T-helper 1 cell treated with Interleukin-12 subunit alpha and Interleukin-12 subunit beta and Interleukin-4 antibody, amounts not matched to agents 30 ng/mL and 1 ng/mL, for 36 hours (primary cell): Measurements from ENCODE around the gene CDK5RAP2. TPM values are rescaled to one million over a fixed set of nuclear protein-coding genes. Genes with fewer than 3 reads are reported as not detected.
"Not testable (repeated sequence)": the region's sequence is repeated elsewhere in the genome, so short reads cannot be mapped to it uniquely, and the experiment has no call there.

Experiments
- intact Hi-C: fragments of 100-400 bp; cut with micrococcal nuclease; formaldehyde crosslinking; loops from one replicate; pipeline ENCODE4 v1.15.1; 2024
- total RNA-seq: library from RNA; stranded (reverse); gene quantifications from 2 replicates; pipeline ENCODE4 v1.2.3, GENCODE V29; 2022

Gene CDK5RAP2
- total RNA-seq, 1 donor from 2014 or later: 72.2 TPM

- intact Hi-C loops: no loop called here
Measured at GRCh38 chr9:120545701-120546550, 34.0 kb downstream of the CDK5RAP2 start.

GRCh38 chr9:120544441-120544840, 35.5 kb downstream of the CDK5RAP2 start:
- intact Hi-C loops: no loop called here

DNA sequence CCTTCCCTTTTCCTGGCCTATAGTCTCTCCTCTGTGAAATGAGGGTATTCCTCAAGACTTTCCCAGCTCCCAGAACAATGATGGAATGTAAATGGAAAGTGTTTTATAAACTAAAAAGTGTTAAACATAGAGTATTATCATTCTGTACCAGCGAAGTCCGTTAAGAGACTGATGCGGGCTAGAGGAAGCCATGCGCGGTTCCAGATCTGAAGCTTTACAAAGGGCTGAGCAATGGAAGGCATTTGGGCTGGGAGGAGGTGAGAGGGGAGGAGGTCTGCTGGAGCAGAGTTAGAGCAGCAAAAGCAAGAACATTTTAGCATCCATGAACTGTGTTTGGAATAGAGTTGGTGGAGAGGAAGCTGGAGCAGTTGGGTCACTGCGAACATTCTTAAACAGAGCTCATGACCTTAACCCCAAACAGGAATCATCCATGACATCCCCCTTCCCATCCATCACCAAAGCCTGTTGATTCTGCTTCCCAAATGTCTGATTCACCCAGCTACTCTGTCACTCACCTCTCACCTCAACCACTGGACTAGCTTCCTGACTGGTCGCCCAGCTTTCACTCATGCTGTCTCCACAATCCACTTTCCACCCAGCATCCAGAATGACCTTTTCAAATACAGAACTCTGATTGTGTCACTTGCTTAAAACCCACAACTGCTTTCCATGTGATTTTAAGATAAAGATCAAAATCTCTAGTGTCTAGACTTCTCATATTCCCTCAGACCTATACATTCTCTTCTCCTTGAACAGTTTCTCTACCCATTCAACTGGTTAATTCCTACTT, 37.1 kb downstream of the CDK5RAP2 start:
- intact Hi-C loops: no loop called here

- intact Hi-C loops: no loop called here
Measured at GRCh38 chr9:120541921-120542320, 38.0 kb downstream of the CDK5RAP2 start.

GRCh38 chr9:120539951-120540350, 40.0 kb downstream of the CDK5RAP2 start:
- intact Hi-C loops: no loop called here

DNA sequence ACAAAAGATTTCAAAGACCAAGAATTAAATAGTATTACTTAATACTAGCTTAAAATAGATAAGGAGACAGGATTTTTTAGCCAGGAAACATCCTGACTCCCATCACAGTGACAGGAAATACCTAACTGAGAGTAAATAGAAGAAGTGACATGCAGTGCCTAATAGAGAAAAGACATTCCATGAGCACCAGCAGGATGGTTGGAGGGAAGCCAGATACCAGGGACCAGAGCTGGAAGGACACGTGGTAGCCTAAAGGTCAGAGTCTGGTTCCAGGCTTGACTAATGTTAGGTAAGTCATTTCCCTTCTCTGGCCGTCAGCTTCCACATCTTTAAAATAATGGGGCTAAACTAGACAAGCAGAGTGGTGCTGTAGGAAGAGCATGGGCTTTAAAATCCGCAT, 41.6 kb downstream of the CDK5RAP2 start:
- intact Hi-C loops: no loop called here

- intact Hi-C loops: no loop called here
Measured at GRCh38 chr9:120536949-120537640, 42.9 kb downstream of the CDK5RAP2 start.

GRCh38 chr9:120536094-120536493, 43.9 kb downstream of the CDK5RAP2 start:
- intact Hi-C loops: no loop called here

GRCh38 chr9:120534266-120534665, 45.7 kb downstream of the CDK5RAP2 start:
- intact Hi-C loops: no loop called here

- intact Hi-C loops: no loop called here
Measured at GRCh38 chr9:120532891-120533290, 47.1 kb downstream of the CDK5RAP2 start.

GRCh38 chr9:120532475-120532874, 47.5 kb downstream of the CDK5RAP2 start:
- intact Hi-C loops: no loop called here

DNA sequence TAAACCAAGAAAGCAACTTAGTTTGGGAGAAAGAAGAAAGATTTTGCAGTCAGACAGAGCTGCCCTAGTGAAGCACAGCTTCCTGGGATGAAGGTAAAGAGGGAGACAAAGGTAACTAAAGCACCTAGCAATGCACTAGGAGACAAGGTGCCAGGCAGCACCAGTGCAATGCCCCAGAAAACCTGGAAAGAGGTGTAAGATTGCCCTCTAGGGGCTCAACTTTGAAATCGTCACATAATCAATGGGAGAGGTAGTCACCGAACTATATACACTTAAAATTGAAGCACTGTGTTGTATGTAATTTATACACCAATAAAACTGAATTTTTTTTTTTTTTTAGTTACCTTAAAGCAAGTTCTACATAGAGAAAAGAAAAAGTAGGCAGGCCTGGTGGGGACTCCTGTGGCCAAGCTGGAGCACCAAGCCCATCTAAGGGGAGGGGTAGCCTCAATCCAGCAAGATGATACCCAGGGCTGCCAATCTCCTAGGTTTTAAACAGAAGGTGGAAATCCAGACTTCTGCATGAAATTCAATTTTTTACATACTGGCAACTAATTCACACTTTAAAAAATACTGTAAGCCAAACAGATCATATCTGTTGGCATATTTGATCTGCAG, 48.2 kb downstream of the CDK5RAP2 start:
- intact Hi-C loops: loop anchor here (1.0 kb wide), 1 partner anchor 975 kb away; no protein-coding TSS in a partner anchor

GRCh38 chr9:120530220-120530832, 49.6 kb downstream of the CDK5RAP2 start:
- intact Hi-C loops: not testable (repeated sequence)

DNA sequence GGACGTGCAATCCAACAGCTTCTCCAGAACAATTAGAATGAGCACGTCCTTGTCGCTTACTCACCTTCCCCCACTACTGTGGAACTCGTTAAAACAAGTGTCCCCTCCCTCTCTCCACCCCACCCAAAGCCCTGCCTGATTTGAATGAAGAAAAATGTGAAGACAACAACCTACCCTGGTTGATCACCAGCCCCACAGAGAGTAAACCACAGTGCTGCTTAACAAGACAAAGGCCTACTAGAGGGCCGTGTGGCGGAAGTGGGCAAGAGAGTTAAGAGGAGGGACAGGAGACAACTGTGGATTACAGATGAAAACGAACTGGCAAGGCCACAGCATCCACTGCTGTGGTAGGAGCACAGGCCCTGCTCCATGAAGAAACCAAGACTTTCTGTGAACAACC, 51.1 kb downstream of the CDK5RAP2 start:
- intact Hi-C loops: no loop called here

DNA sequence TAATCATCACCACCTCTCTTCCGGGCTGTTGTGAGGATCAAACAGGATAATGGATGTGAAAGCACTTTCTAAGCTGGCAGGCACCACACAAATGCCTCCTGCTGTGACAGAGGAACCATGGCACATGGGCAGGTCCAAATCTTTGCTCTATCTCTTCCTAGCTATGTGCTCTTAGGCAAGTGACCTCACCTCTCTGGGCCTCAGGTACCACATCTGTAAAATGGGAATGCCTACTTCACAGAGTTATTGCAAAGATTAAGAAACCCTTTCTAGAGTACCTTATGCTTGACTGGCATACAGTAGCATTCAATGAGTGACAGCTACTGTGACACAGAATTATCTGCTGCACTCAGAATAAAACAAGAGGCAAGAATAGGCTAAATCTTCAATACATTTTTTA, 51.6 kb downstream of the CDK5RAP2 start:
- intact Hi-C loops: no loop called here

DNA sequence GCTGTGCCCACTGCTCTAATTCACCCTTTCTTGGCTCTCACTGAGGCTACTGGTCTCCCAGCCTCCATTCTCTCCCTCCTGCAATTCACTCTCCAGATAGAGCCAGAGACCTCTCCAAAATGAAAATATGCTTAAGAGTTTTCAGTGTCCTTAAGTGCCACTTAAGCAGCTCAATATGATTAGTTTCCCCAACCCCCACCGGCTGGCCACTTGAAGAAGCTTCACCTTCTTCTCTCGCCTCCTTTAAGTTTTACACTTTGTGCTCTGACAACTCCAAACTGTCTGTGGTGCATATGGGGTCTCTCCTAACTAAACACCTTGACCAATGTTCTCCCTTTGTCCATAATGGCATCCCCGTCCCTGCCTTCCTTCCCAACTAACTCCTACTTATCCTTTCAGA, 53.4 kb downstream of the CDK5RAP2 start:
- intact Hi-C loops: no loop called here

- intact Hi-C loops: no loop called here
Measured at GRCh38 chr9:120524863-120525262, 55.1 kb downstream of the CDK5RAP2 start.

DNA sequence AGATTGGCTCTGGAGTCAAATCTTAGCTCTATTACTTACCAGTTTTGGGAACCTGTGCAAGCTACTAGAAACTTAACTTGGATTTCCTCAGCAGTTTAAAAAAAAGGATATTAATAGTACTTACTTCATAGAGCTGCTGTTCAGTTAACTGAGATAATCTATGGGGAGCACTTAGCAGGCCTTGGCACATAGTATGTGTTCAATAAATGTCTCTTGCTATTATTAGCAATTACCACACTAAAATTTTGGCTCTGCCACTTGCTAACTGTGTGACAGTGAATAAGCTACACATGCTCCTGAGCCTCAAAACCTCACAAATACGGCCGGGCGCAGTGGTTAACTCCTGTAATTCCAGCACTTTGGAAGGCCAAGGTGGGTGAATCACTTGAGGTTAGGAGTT, 55.9 kb downstream of the CDK5RAP2 start:
- intact Hi-C loops: no loop called here

- intact Hi-C loops: no loop called here
Measured at GRCh38 chr9:120522558-120522957, 57.4 kb downstream of the CDK5RAP2 start.

DNA sequence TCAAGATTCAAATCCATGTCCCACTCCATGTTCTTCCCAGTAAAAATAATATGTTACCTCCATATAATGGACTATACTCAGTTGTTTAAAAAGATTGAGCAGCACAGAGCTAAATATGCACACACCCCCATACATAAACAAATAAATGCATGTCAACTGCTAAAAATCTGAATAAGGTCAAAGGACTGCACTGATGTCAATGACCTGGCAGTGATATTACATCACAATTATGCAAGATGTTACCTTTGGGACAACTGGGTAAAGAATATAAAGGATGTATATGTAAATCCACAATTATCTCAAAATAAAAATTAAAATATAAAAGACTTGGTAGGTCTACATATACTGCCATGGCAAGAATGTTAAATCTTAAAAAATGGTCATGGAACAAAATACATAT, 57.9 kb downstream of the CDK5RAP2 start:
- intact Hi-C loops: no loop called here

GRCh38 chr9:120521101-120521500, 58.9 kb downstream of the CDK5RAP2 start:
- intact Hi-C loops: no loop called here
